Cardiac muscle cell (in vitro differentiated cells and primary cell): ENCODE data around the gene ATRNL1. TPM values are rescaled to one million over a fixed set of nuclear protein-coding genes. Genes with fewer than 3 reads are reported as not detected.

ENCODE experiments used
- DNase-seq, 2 donors: peaks; one replicate each; pipeline versions ENCODE4 v3.0.0 to v3.0.0-alpha.2; 2010 to 2017; ENCODE audit warnings: low read depth in 1 of 2, low spot score in 1 of 2
- H3K27ac ChIP-seq: fragments of 200-600 bp; sonication (generic); 2 replicates; pipeline ENCODE4 v1.5.1; 2016
- H3K27me3 ChIP-seq: fragments of 200-600 bp; sonication (generic); 2 replicates; pipeline ENCODE4 v1.6.0; 2016; ENCODE audit warnings: control low read depth
- H3K36me3 ChIP-seq: fragments of 200-600 bp; sonication (generic); 2 replicates; pipeline ENCODE4 v1.5.1; 2016; ENCODE audit warnings: control low read depth
- H3K4me1 ChIP-seq: fragments of 200-600 bp; sonication (generic); 2 replicates; pipeline ENCODE4 v1.8.1; 2017; ENCODE audit warnings: low read depth, mild to moderate bottlenecking, mixed run types
- H3K4me3 ChIP-seq: fragments of 200-600 bp; sonication (generic); 2 replicates; pipeline ENCODE4 v1.5.1; 2016; ENCODE audit warnings: mild to moderate bottlenecking
- H3K9me3 ChIP-seq: fragments of 200-600 bp; sonication (generic); 2 replicates; pipeline ENCODE4 v1.5.1; 2017; ENCODE audit warnings: low read depth, mild to moderate bottlenecking, control low read depth
- CTCF ChIP-seq: IDR thresholded peaks from 2 replicates; pipeline ENCODE4 v1.5.1; 2012; ENCODE audit warnings: low read depth, mild to moderate bottlenecking, low read length
- polyA plus RNA-seq: library from polyadenylated mRNA; unstranded; fragments of >200 nt; fragmentation: Nextera tagmentation; extraction: Ambion mirVana; gene quantifications from 2 replicates; pipeline ENCODE4 v1.2.1, GENCODE V29; 2016
- total RNA-seq: library from RNA; depleted of rRNA; stranded (reverse); fragments of >200 nt; gene quantifications from 2 replicates; pipeline ENCODE4 v1.2.3, GENCODE V29; 2016

Gene ATRNL1
- total and polyA plus RNA-seq, 2 experiments from 2014 or later = 4.5 to 14.1 TPM

- H3K27me3 ChIP-seq = no peaks in the 10 kb centered on the region
- no peak overlapping the region for H3K27ac ChIP-seq
- TF ChIP-seq CTCF = no peak
- no peaks in the 10 kb centered on the region for H3K4me1 ChIP-seq
- DNase-seq = no peak
- no peak overlapping the region for H3K4me3 ChIP-seq
- no peaks in the 10 kb centered on the region for H3K36me3 ChIP-seq
- no peaks in the 10 kb centered on the region for H3K9me3 ChIP-seq
Observed at GRCh38 chr10:115052728-115053127, 40.4 kb upstream of the ATRNL1 start.

- H3K4me3 ChIP-seq = no peak overlapping the region
- TF ChIP-seq CTCF = no peak
- H3K4me1 ChIP-seq = no peaks in the 10 kb centered on the region
- no peaks in the 10 kb centered on the region for H3K27me3 ChIP-seq
- H3K9me3 ChIP-seq = no peaks in the 10 kb centered on the region
- DNase-seq = no peak
- H3K36me3 ChIP-seq = no peaks in the 10 kb centered on the region
- no peak overlapping the region for H3K27ac ChIP-seq
Observed at GRCh38 chr10:115056186-115056585, 37.0 kb upstream of the ATRNL1 start.

GRCh38 chr10:115059301-115059898, 33.8 kb upstream of the ATRNL1 start:
- no peaks in the 10 kb centered on the region for H3K36me3 ChIP-seq
- no peak for DNase-seq
- no peaks in the 10 kb centered on the region for H3K9me3 ChIP-seq
- no peaks in the 10 kb centered on the region for H3K27me3 ChIP-seq
- H3K4me3 ChIP-seq = no peak overlapping the region
- TF ChIP-seq CTCF = no peak
- no peak overlapping the region for H3K27ac ChIP-seq
- H3K4me1 ChIP-seq = no peaks in the 10 kb centered on the region

- no peak for DNase-seq
- Histone ChIP-seq H3K27me3 (no peaks in the 10 kb centered on the region), H3K36me3 (no peaks in the 10 kb centered on the region), H3K9me3 (no peaks in the 10 kb centered on the region), H3K4me1 (no peaks in the 10 kb centered on the region), H3K4me3 (no peak overlapping the region), H3K27ac (no peak overlapping the region)
- TF ChIP-seq CTCF = no peak
Observed at GRCh38 chr10:115063701-115064658, 29.2 kb upstream of the ATRNL1 start.

- Histone ChIP-seq H3K27ac (no peak overlapping the region), H3K9me3 (no peaks in the 10 kb centered on the region)
- no peak for TF ChIP-seq CTCF
Observed at GRCh38 chr10:115065801-115066200, 27.4 kb upstream of the ATRNL1 start.

More at GRCh38 chr10:115065801-115066200, 27.4 kb upstream of the ATRNL1 start:
- peak in 1 of 2 donors; percentile 45 for DNase-seq
- no peaks in the 10 kb centered on the region for H3K4me1 ChIP-seq
- H3K36me3 ChIP-seq = no peaks in the 10 kb centered on the region
- H3K27me3 ChIP-seq = no peaks in the 10 kb centered on the region
- H3K4me3 ChIP-seq = no peak overlapping the region
